H9 (cell line): Measurements from ENCODE around the gene TNRC6C. TPM values are rescaled to one million over a fixed set of nuclear protein-coding genes. Genes with fewer than 3 reads are reported as not detected.

Source experiments
- DNase-seq: peaks from one replicate; pipeline ENCODE4 v3.0.0-alpha.2; 2017
- H2AFZ ChIP-seq: one replicate; pipeline ENCODE4 v1.6.1; 2013; ENCODE audit warnings: mild to moderate bottlenecking, low read length, control low read depth, moderate library complexity
- H2AK5ac ChIP-seq: 2 replicates; pipeline ENCODE4 v1.6.1; 2013; ENCODE audit warnings: low read length, control low read depth, mixed read lengths; ENCODE audit not compliant: insufficient read length
- H2BK120ac ChIP-seq: one replicate; pipeline ENCODE4 v1.6.1; 2013; ENCODE audit warnings: low read depth, mild to moderate bottlenecking, low read length, control low read depth, inconsistent platforms; ENCODE audit not compliant: poor library complexity, severe bottlenecking
- H2BK12ac ChIP-seq: 2 replicates; pipeline ENCODE4 v1.6.1; 2013; ENCODE audit warnings: low read length, control low read depth, mixed read lengths, low read depth; ENCODE audit not compliant: insufficient read length
- H2BK15ac ChIP-seq: 2 replicates; pipeline ENCODE4 v1.6.1; 2013; ENCODE audit warnings: low read depth, low read length, control low read depth
- H2BK20ac ChIP-seq: one replicate; pipeline ENCODE4 v1.6.1; 2013; ENCODE audit warnings: low read depth, mild to moderate bottlenecking, low read length, control low read depth, inconsistent platforms; ENCODE audit not compliant: poor library complexity, severe bottlenecking
- H2BK5ac ChIP-seq: 2 replicates; pipeline ENCODE4 v1.6.1; 2013; ENCODE audit warnings: low read length, control low read depth, mixed read lengths; ENCODE audit not compliant: insufficient read length
- H3K14ac ChIP-seq: 2 replicates; pipeline ENCODE4 v1.6.1; 2013; ENCODE audit warnings: low read length, control low read depth; ENCODE audit not compliant: insufficient read depth
- H3K18ac ChIP-seq: 2 replicates; pipeline ENCODE4 v1.6.1; 2013; ENCODE audit warnings: low read depth, mild to moderate bottlenecking, mixed read lengths, low read length, control low read depth; ENCODE audit not compliant: insufficient read length
- H3K23ac ChIP-seq: 2 replicates; pipeline ENCODE4 v1.6.1; 2013; ENCODE audit warnings: low read length, control low read depth, mixed read lengths, low read depth; ENCODE audit not compliant: insufficient read length
- H3K23me2 ChIP-seq: 2 replicates; pipeline ENCODE4 v1.6.1; 2013; ENCODE audit warnings: low read depth, mild to moderate bottlenecking, mixed read lengths, low read length, control low read depth; ENCODE audit not compliant: insufficient read length, poor library complexity, severe bottlenecking
- H3K27ac ChIP-seq: 2 replicates; pipeline ENCODE4 v1.5.1; 2013; ENCODE audit warnings: low read length, control low read depth, mixed read lengths, low read depth; ENCODE audit not compliant: insufficient read length
- H3K27me3 ChIP-seq: 2 replicates; pipeline ENCODE4 v1.6.1; 2013; ENCODE audit warnings: low read length, control low read depth, inconsistent platforms; ENCODE audit not compliant: insufficient read depth
- H3K4ac ChIP-seq: 2 replicates; pipeline ENCODE4 v1.6.1; 2013; ENCODE audit warnings: low read depth, mild to moderate bottlenecking, control low read depth, inconsistent platforms, low read length, moderate library complexity
- H3K4me1 ChIP-seq: 2 replicates; pipeline ENCODE4 v1.6.1; 2013; ENCODE audit warnings: low read length, control low read depth, inconsistent platforms; ENCODE audit not compliant: insufficient read depth
- H3K4me2 ChIP-seq: 2 replicates; pipeline ENCODE4 v1.6.1; 2013; ENCODE audit warnings: low read length, control low read depth, mixed read lengths; ENCODE audit not compliant: insufficient read length, insufficient read depth
- H3K56ac ChIP-seq: 2 replicates; pipeline ENCODE4 v1.6.1; 2013; ENCODE audit warnings: low read depth, mild to moderate bottlenecking, mixed read lengths, low read length, control low read depth; ENCODE audit not compliant: insufficient read length
- H3K79me1 ChIP-seq: 2 replicates; pipeline ENCODE4 v1.6.1; 2013; ENCODE audit warnings: low read depth, mild to moderate bottlenecking, moderate library complexity, low read length, control low read depth, inconsistent platforms; ENCODE audit not compliant: insufficient read depth, poor library complexity, severe bottlenecking
- H3K79me2 ChIP-seq: 2 replicates; pipeline ENCODE4 v1.6.1; 2013; ENCODE audit warnings: low read length, control low read depth, inconsistent platforms; ENCODE audit not compliant: insufficient read depth
- H3K9ac ChIP-seq: 2 replicates; pipeline ENCODE4 v1.6.1; 2013; ENCODE audit warnings: low read length, control low read depth, mixed read lengths; ENCODE audit not compliant: insufficient read length; ENCODE audit errors: extremely low read depth
- H3K9me3 ChIP-seq: one replicate; pipeline ENCODE4 v1.6.1; 2013; ENCODE audit warnings: low read depth, low read length, inconsistent platforms; ENCODE audit not compliant: control insufficient read depth
- H3T11ph ChIP-seq: one replicate; pipeline ENCODE4 v1.6.1; 2013; ENCODE audit warnings: mild to moderate bottlenecking, low read length, control low read depth, inconsistent platforms
- H4K20me1 ChIP-seq: one replicate; pipeline ENCODE4 v1.6.1; 2013; ENCODE audit not compliant: control insufficient read depth, insufficient read length, insufficient read depth
- H4K5ac ChIP-seq: 2 replicates; pipeline ENCODE4 v1.6.1; 2013; ENCODE audit warnings: low read depth, mild to moderate bottlenecking, mixed read lengths, low read length, control low read depth; ENCODE audit not compliant: insufficient read length
- H4K8ac ChIP-seq: replicated peaks from 2 replicates; pipeline ENCODE4 v1.6.1; 2013; ENCODE audit warnings: low read length, control low read depth, mixed read lengths, low read depth; ENCODE audit not compliant: insufficient read length
- H4K91ac ChIP-seq: 2 replicates; pipeline ENCODE4 v1.6.1; 2013; ENCODE audit warnings: low read depth, mild to moderate bottlenecking, moderate library complexity, mixed read lengths, low read length, control low read depth; ENCODE audit not compliant: insufficient read length
- H3K27ac Mint-ChIP-seq, 3 experiments: 2 replicates in 2 of 3; 3 replicates in 1 of 3; pipeline ENCODE4 v1.8.0; 2020 to 2021; ENCODE audit warnings: mixed read lengths in 3 of 3, mild to moderate bottlenecking in 1 of 3, moderate library complexity in 1 of 3
- H3K27me3 Mint-ChIP-seq: 2 replicates; pipeline ENCODE4 v1.8.0; 2021; ENCODE audit warnings: low read depth, mild to moderate bottlenecking, moderate library complexity, mixed read lengths
- H3K36me3 Mint-ChIP-seq, 3 experiments: 2 replicates in 2 of 3; 3 replicates in 1 of 3; pipeline ENCODE4 v1.8.0; 2020 to 2021; ENCODE audit warnings: low read depth in 3 of 3, mixed read lengths in 3 of 3; ENCODE audit not compliant: insufficient read depth in 1 of 3
- H3K4me1 Mint-ChIP-seq, 2 experiments: 2 replicates each; pipeline ENCODE4 v1.8.0; 2020; ENCODE audit warnings: mixed read lengths in 2 of 2
- H3K4me3 Mint-ChIP-seq, 2 experiments: 2 replicates in 1 of 2; 3 replicates in 1 of 2; pipeline ENCODE4 v1.8.0; 2020 to 2021; ENCODE audit warnings: mild to moderate bottlenecking in 2 of 2, mixed read lengths in 2 of 2, moderate library complexity in 1 of 2
- H3K9me3 Mint-ChIP-seq, 2 experiments: 2 replicates in 1 of 2; 3 replicates in 1 of 2; pipeline ENCODE4 v1.8.0; 2020; ENCODE audit warnings: mild to moderate bottlenecking in 2 of 2, mixed read lengths in 2 of 2, moderate library complexity in 1 of 2
- WGBS: extraction: QIAGEN DNeasy Blood & Tissue Kit; methylation state at CpG from one replicate; pipeline ENCODE4 v1.1.7; 2013; ENCODE audit warnings: missing lambda C conversion rate, low lambda C conversion rate, mixed read lengths; ENCODE audit not compliant: insufficient read length; ENCODE audit errors: extremely low coverage; 5-methylcytosine and 5-hydroxymethylcytosine counted together
- total RNA-seq: library from RNA; stranded (reverse); gene quantifications from 2 replicates; pipeline ENCODE4 v1.2.1, GENCODE V29; 2021
- TF ChIP-seq, protein P1 (sequence below): fragments of 200-600 bp; sonication (generic); conservative IDR thresholded peaks from 3 replicates; pipeline ENCODE4 v1.8.0; 2021; ENCODE audit warnings: antibody characterized with exemption, mild to moderate bottlenecking

Gene TNRC6C
- total RNA-seq, 1 experiment from 2014 or later = 24.7 TPM

DNA sequence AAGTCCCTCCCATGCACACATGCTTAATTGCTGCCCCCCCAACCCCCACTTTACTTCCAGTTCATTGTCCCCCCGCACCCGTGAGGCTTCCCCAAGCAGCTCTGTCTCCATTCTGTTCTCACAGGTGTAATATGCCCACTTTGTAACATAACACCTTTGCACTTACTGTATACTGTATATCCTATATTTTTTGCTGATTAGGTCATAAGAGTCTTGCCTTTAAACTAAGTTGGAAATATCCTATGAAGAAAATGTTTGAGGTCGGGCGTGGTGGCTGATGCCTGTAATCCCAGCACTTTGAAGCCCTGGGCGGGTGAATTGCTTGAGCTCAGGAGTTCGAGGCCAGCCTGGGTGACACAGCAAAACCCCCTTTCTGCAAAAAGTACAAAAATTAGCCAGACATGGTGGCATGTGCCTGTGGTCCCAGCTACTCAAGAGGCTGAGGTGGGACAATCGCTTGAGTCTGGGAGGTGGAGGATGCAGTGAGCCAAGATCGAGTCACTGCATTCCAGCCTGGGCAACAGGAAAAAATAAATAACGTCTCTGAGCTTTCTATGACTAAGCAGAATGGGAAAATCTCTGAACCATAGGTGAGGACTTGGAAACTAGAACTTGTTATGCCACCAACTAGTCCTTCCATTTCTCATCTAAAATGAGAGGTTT, 76.1 kb downstream of the TNRC6C start:
- Histone ChIP-seq H3K79me2 (no peaks in the 10 kb centered on the region), H3T11ph (no peak overlapping the region), H2BK15ac (no peak overlapping the region), H4K8ac (no peak overlapping the region), H3K27me3 (no peaks in the 10 kb centered on the region), H3K23me2 (no peaks in the 10 kb centered on the region), H2AFZ (no peak overlapping the region), H3K56ac (no peak overlapping the region), H2BK20ac (no peak overlapping the region), H4K5ac (no peak overlapping the region), H3K79me1 (no peaks in the 10 kb centered on the region), H3K4me2 (no peak overlapping the region), H2AK5ac (no peak overlapping the region), H3K4me1 (0 out of 2 replicates have a peak, but pooled peaks cover 2% of the 10 kb centered on the region), H3K4ac (no peak overlapping the region), H3K9me3 (no peaks in the 10 kb centered on the region), H3K9ac (no peak overlapping the region), H2BK120ac (no peak overlapping the region), H4K20me1 (no peaks in the 10 kb centered on the region), H4K91ac (no peak overlapping the region), H3K18ac (no peak overlapping the region), H2BK5ac (no peak overlapping the region), H3K27ac (no peak overlapping the region), H2BK12ac (no peak overlapping the region), H3K23ac (no peak overlapping the region), H3K14ac (no peak overlapping the region)
- Mint-ChIP-seq H3K27me3 (no peaks in the 10 kb centered on the region), H3K4me1 (no peaks in the 10 kb centered on the region), H3K4me3 (no peak overlapping the region), H3K36me3 (peaks cover 22 to 45% (median 42%) of the 10 kb centered on the region in 3 experiments), H3K27ac (peak overlapping the region in 2 of 3 experiments; percentile 85 to 88; a peak in 4 of 7 replicates), H3K9me3 (no peaks in the 10 kb centered on the region)
- WGBS = no CpG with 5 or more reads among the region's 9 CpGs
- TF ChIP-seq, protein P1, sequence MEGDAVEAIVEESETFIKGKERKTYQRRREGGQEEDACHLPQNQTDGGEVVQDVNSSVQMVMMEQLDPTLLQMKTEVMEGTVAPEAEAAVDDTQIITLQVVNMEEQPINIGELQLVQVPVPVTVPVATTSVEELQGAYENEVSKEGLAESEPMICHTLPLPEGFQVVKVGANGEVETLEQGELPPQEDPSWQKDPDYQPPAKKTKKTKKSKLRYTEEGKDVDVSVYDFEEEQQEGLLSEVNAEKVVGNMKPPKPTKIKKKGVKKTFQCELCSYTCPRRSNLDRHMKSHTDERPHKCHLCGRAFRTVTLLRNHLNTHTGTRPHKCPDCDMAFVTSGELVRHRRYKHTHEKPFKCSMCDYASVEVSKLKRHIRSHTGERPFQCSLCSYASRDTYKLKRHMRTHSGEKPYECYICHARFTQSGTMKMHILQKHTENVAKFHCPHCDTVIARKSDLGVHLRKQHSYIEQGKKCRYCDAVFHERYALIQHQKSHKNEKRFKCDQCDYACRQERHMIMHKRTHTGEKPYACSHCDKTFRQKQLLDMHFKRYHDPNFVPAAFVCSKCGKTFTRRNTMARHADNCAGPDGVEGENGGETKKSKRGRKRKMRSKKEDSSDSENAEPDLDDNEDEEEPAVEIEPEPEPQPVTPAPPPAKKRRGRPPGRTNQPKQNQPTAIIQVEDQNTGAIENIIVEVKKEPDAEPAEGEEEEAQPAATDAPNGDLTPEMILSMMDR = no peak
- DNase-seq = no peak
